CD4-positive, alpha-beta T cell treated with Interferon alpha-2 for 1 hour (primary cell): ENCODE results near the gene COL19A1.
"Not testable (repeated sequence)": the region's sequence is repeated elsewhere in the genome, so short reads cannot be mapped to it uniquely, and the experiment has no call there.

ENCODE experiments used
- DNase-seq, 2 donors: peaks; one replicate each; pipeline ENCODE4 v3.0.0-alpha.2; 2020 to 2022

COL19A1 gene

GRCh38 chr6:69866351-69866769 lies at the start of gene COL19A1:
TSS of gene COL19A1 (plus strand) at chr6:69866556. CDS start at chr6:69879568, 13,012 bp downstream.
- DNase-seq: peak; percentile 24 to 44

DNA sequence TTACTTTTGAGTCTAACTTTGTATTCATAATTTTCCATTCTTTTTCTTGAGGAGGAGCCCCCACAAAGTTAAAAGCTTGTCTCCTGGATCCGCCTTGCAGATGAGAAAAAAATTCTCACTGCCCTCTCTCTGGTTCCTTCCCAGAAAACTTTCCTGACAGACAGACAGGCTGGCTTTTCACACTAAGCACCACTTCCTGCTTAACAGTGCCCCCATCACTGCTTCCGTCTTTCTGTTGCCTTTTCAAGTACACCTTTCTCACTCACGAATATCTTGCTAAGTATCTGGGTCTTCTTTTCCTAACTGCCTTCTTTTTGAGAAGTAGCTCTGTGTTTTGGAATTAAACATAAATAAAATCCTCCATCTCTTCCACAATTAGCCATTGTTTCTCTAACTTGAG lies 49.8 kb upstream of the COL19A1 start:
- DNase-seq: peak; percentile 14 to 46

DNA sequence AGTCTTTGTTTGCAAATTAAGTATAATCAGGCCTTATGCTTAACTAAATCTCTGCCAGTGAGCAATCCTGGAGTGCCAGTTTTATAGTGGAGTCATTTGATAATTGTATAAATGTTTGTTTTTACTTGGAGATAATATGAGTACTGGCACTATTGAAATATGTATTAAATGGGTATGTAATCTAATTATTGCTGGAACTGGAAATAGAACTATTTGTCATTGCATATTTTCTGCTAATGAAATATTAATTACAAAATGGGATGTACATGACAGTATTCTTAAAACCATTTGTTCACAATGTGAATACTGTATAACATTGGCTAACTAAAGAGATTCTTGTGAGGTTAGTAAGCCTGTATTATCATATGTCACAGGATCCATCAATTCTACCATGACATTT lies 49.0 kb upstream of the COL19A1 start:
- DNase-seq: no peak

- no peak for DNase-seq
Measured at GRCh38 chr6:69818223-69818930, 48.0 kb upstream of the COL19A1 start.

DNA sequence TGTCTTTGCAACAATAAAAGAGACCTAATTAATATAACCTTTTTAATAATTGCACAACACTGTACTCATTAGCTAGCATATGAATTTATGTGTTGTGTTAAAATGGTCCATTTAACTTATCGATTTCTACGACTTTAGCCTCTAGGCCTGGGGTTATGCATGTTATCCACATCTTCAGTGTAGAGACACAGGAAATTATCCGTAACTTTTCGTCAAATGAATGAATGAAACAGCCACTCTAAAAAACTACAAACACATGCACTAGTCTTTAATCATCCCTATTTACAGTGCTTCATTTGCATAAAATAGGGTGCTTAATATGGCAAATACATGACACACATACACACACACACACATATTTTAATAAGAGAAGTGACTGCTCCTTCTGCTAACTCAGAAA lies 47.2 kb upstream of the COL19A1 start:
- DNase-seq: no peak

GRCh38 chr6:69820018-69820417 lies 46.3 kb upstream of the COL19A1 start:
- no peak for DNase-seq

- DNase-seq: no peak
Measured at GRCh38 chr6:69820438-69820837, 45.9 kb upstream of the COL19A1 start.

GRCh38 chr6:69824355-69824754 lies 42.0 kb upstream of the COL19A1 start:
- not testable (repeated sequence) for DNase-seq

DNA sequence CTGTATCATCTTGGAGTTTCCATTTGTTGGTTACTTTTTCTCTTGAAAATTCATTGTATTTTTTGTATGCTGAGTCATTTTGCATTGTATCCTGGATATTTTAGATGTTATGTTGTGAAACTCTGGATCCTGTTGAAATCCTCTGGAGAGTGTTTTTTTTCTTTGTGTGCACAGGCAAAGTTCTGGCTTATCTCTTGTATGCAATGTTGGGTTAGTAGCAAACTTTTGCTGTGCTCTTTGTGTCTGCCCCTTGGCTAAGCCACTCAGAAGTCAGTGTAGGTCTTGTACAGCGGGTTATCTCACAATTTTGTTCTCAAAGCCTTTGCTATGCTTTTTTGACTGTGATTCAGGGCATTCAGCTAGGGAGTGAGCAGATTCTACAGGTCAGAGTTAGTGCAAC lies 40.5 kb upstream of the COL19A1 start:
- no peak for DNase-seq

DNA sequence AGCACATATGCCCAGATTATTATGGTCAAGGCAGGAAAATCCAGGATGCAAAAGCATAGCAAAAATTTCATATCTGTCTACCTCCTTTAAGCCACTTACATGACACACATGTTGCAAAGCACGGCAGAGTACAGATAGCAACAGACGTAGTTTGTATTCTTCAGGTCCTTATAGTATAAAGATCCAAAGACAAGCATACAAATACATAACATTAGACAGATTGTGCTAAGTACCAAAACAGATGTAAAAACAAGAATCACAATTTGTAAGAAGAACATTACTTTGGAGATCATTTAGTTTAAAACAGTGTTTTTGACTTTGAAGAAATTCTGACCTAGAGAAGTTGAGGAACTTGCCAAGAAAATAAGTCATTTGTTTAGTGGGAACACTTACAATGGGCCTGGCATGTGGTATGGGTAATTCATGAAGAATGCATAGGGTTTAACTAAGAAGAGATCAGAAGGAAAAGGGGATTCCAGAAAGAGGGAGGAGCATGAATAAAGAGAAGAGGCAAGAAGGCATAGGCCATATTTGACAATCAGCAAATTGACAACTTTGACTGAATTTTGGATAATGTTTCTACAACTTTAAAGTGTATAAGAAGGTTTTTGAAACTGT lies 39.0 kb upstream of the COL19A1 start:
- DNase-seq: no peak

- no peak for DNase-seq
Measured at GRCh38 chr6:69832558-69832957, 33.8 kb upstream of the COL19A1 start.

GRCh38 chr6:69835414-69836179 lies 30.8 kb upstream of the COL19A1 start:
- DNase-seq: peak; percentile 18 to 55

GRCh38 chr6:69841862-69842261 lies 24.5 kb upstream of the COL19A1 start:
- no peak for DNase-seq

- no peak for DNase-seq
Measured at GRCh38 chr6:69843189-69843588, 23.2 kb upstream of the COL19A1 start.

DNA sequence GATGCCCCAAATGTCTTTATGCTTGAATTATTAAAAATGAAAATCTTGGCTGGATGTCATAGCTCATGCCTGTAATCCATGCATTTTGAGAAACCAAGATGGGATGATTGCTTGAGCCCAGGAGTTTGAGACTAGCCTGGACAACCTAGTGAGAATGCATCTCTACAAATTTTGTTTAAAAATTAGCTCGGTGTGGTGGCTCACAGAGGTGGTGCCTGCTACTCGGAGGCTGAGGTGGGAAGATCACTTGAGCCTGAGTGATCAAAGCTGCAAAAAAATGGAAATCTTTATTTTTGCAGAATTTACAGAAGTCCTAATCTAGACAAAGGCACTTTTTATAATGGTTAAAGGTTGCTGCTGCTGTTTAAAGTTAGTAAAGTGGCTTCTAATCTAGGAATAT lies 20.0 kb upstream of the COL19A1 start:
- no peak for DNase-seq

DNA sequence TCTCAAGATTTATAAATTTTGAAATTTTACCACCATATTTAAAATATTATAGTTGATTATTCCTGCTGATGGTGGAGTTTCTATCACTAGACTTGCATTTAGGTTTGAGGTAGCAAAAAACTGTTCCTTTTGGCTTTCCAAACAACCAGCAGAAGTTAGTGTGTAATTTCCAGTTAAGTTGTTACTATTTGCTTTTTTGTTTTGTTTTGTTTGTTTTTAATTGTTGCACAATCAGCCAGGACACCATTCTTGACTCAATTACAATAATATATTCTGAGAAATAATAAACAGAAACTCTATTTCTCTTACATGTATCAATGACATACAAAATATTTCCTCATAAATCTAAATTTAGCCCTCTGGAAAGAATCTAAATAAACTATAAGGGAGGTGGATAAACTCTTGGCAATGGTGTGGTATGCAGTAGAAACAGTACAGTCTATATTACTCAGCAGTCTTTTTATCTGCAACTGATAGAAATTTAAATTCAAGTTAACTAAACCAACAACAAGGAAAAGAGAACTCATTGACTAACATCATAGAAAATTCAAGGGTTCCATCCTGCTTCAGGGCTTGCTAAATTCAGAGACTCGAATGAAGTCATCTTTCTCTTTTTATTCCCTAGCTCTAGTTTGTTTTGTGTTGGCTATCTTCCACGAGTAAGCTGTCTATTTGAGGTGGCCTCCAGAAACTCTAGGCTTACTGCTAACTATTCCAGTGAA lies 19.4 kb upstream of the COL19A1 start:
- DNase-seq: no peak

- no peak for DNase-seq
Measured at GRCh38 chr6:69847492-69847788, 18.9 kb upstream of the COL19A1 start.

- DNase-seq: no peak
Measured at GRCh38 chr6:69848552-69848951, 17.8 kb upstream of the COL19A1 start.

- no peak for DNase-seq
Measured at GRCh38 chr6:69852706-69853105, 13.7 kb upstream of the COL19A1 start.

DNA sequence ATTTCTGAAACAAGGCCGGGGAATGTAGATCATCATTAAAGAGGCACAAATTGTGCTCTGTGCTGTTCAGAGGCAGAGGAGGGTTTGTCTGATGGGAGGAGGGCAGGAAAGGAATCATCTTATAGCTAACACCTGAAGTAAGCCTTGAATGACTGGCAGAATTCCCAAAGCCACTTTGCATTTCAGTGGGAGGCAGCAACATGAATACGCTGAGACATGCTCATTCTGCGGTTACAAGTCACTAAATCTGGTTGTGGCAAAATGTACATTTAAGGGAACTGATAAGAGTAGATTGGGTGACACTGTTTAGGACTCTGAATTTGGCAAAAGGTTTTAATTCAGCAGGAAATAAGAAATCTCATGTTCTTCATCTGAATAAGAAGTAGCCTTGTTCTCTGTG lies 4.4 kb upstream of the COL19A1 start:
- no peak for DNase-seq

- no peak for DNase-seq
Measured at GRCh38 chr6:69863766-69864165, 2.6 kb upstream of the COL19A1 start.

- no peak for DNase-seq
Measured at GRCh38 chr6:69865126-69865525, 1.2 kb upstream of the COL19A1 start.
